ENCODE data around the gene PDXP.

PDXP gene

GRCh38 chr22:37708580-37709444 is 50.3 kb downstream of the PDXP start:
- H3K27ac ChIP-seq = no peak overlapping the region
- no peak for TF ChIP-seq CTCF (IDR thresholded peaks at IDR 0.05)

GRCh38 chr22:37709445-37709765 is 50.9 kb downstream of the PDXP start:
- no peak for TF ChIP-seq CTCF (IDR thresholded peaks at IDR 0.05)
- no peak for TF ChIP-seq ZFX (IDR thresholded peaks at IDR 0.05; ENCODE audit: borderline replicate concordance)
- H3K27ac ChIP-seq = no peak overlapping the region

- no peak overlapping the region for H3K27ac ChIP-seq
- TF ChIP-seq ZFX (IDR thresholded peaks at IDR 0.05; ENCODE audit: borderline replicate concordance) = no peak
- TF ChIP-seq CTCF (IDR thresholded peaks at IDR 0.05) = no peak
Observed at GRCh38 chr22:37710675-37711074, 52.2 kb downstream of the PDXP start.

GRCh38 chr22:37711490-37711889 is 53.0 kb downstream of the PDXP start:
- TF ChIP-seq CTCF (IDR thresholded peaks at IDR 0.05) (no peak), ZFX (IDR thresholded peaks at IDR 0.05; ENCODE audit: borderline replicate concordance) (no peak)

GRCh38 chr22:37713761-37714160 is 55.2 kb downstream of the PDXP start:
- TF ChIP-seq ZFX (IDR thresholded peaks at IDR 0.05; ENCODE audit: borderline replicate concordance) (no peak), CTCF (IDR thresholded peaks at IDR 0.05) (no peak)
- H3K27ac ChIP-seq = no peak overlapping the region

More at GRCh38 chr22:37711490-37711889, 53.0 kb downstream of the PDXP start:
- no peak overlapping the region for H3K27ac ChIP-seq

- no peak overlapping the region for H3K27ac ChIP-seq
Observed at GRCh38 chr22:37714634-37715033, 56.1 kb downstream of the PDXP start.

More at GRCh38 chr22:37714634-37715033, 56.1 kb downstream of the PDXP start:
- TF ChIP-seq CTCF (IDR thresholded peaks at IDR 0.05) (no peak), ZFX (IDR thresholded peaks at IDR 0.05; ENCODE audit: borderline replicate concordance) (no peak)
